K562 (cell line): ENCODE results near the gene CAMK1D. TPM values are rescaled to one million over a fixed set of nuclear protein-coding genes. Genes with fewer than 3 reads are reported as not detected.

Source experiments
- ATAC-seq: fragments of 200-7000 bp; cut with Tn5 transposase; 3 replicates; pipeline ENCODE4 v1.9.1; 2020; ENCODE audit warnings: moderate library complexity
- BruUV-seq: library from RNA; stranded (reverse); fragments of 400-500 nt; replicated peaks from 2 replicates; lab custom pipeline; 2021; lab: Mats Ljungman, UMichigan
- CTCF ChIA-PET: fragments of 300-600 bp; formaldehyde crosslinking; extraction: SDS; loops from one replicate; lab custom pipeline; 2021; ENCODE audit warnings: low intra/inter-chr PET ratio; lab: Yijun Ruan, JAX
- POLR2A ChIA-PET: fragments of 300-600, 350-650 bp; sonication (Branson Sonifier 250); formaldehyde crosslinking; extraction: SDS; loops from one replicate; lab custom pipeline; 2021; ENCODE audit warnings: antibody characterized with exemption, inconsistent platforms; lab: Yijun Ruan, JAX
- DNase-seq, 4 experiments: peaks; one replicate each; pipeline versions ENCODE4 v3.0.0 to v3.0.0-alpha.2; 2011 to 2018; ENCODE audit warnings: low spot score in 3 of 4, mixed read lengths in 3 of 4; ENCODE audit errors: extremely low read depth in 1 of 4
- FAIRE-seq: peaks from 2 replicates; lab custom pipeline; 2011; peaks lifted over from hg19 to GRCh38; lab: Jason Lieb, UNC
- H2AFZ ChIP-seq: 2 replicates; pipeline ENCODE4 v1.6.0; 2011; ENCODE audit warnings: low read depth, low read length, control low read depth, inconsistent platforms
- H3K27ac ChIP-seq: fragments of 200-600 bp; 3 replicates; pipeline ENCODE4 v1.8.0; 2011; ENCODE audit warnings: low read depth, mild to moderate bottlenecking, control low read depth, inconsistent platforms, low read length, moderate library complexity, mixed read lengths; ENCODE audit errors: extremely low read depth
- H3K27me3 ChIP-seq, 2 experiments: fragments of 300-600 bp in 1 of 2; 2 replicates in 1 of 2; 3 replicates in 1 of 2; pipeline versions ENCODE4 v1.6.0 to v1.8.0; 2011; ENCODE audit warnings: inconsistent platforms in 2 of 2, low read length in 2 of 2, mild to moderate bottlenecking in 1 of 2, mixed read lengths in 1 of 2, moderate library complexity in 1 of 2; ENCODE audit not compliant: control insufficient read depth in 2 of 2, insufficient read depth in 2 of 2
- H3K36me3 ChIP-seq: fragments of 300-600 bp; 3 replicates; pipeline ENCODE4 v1.8.0; 2011; ENCODE audit warnings: mild to moderate bottlenecking, low read length, inconsistent platforms; ENCODE audit not compliant: control insufficient read depth, insufficient read depth
- H3K4me1 ChIP-seq, 2 experiments: fragments of 200-600 bp in 1 of 2; replicated peaks in 1 of 2; 2 replicates in 1 of 2; 3 replicates in 1 of 2; pipeline versions ENCODE4 v1.5.1 to v1.8.0; 2011; ENCODE audit warnings: inconsistent platforms in 2 of 2, low read length in 2 of 2, mild to moderate bottlenecking in 1 of 2, mixed read lengths in 1 of 2, moderate library complexity in 1 of 2; ENCODE audit not compliant: control insufficient read depth in 2 of 2, insufficient read depth in 2 of 2
- H3K4me2 ChIP-seq: 2 replicates; pipeline ENCODE4 v1.6.1; 2011; ENCODE audit warnings: low read length, control low read depth, inconsistent platforms, mixed read lengths; ENCODE audit not compliant: insufficient read depth
- H3K4me3 ChIP-seq: fragments of 200-600 bp; sonication (generic), shearing (Covaris generic); 2 replicates; pipeline ENCODE4 v1.5.1; 2016; ENCODE audit warnings: control low read depth, inconsistent platforms
- H3K79me2 ChIP-seq: fragments of 200-600 bp; 3 replicates; pipeline ENCODE4 v1.8.0; 2011; ENCODE audit warnings: low read length, inconsistent platforms; ENCODE audit not compliant: control insufficient read depth, insufficient read depth
- H3K9ac ChIP-seq, 2 experiments: 2 replicates each; pipeline versions ENCODE4 v1.6.0 to v1.6.1; 2011; ENCODE audit warnings: low read depth in 2 of 2, low read length in 2 of 2, control low read depth in 1 of 2, inconsistent platforms in 1 of 2, mild to moderate bottlenecking in 1 of 2, mixed read lengths in 1 of 2; ENCODE audit not compliant: insufficient read depth in 1 of 2
- H3K9me1 ChIP-seq: one replicate; pipeline ENCODE4 v1.6.0; 2011; ENCODE audit warnings: inconsistent platforms, mild to moderate bottlenecking, low read length, moderate library complexity; ENCODE audit not compliant: control insufficient read depth, insufficient read depth
- H3K9me3 ChIP-seq: replicated peaks from 2 replicates; pipeline ENCODE4 v1.5.1; 2011; ENCODE audit warnings: low read depth, low read length, inconsistent platforms; ENCODE audit not compliant: control insufficient read depth, insufficient read depth
- H4K20me1 ChIP-seq: replicated peaks from 2 replicates; pipeline ENCODE4 v1.6.1; 2011; ENCODE audit warnings: low read length, inconsistent platforms, mixed read lengths; ENCODE audit not compliant: control insufficient read depth, insufficient read depth
- CEBPB ChIP-seq: fragments of 450-650 bp; IDR thresholded peaks from 2 replicates; pipeline ENCODE4 v1.6.1; 2016; ENCODE audit warnings: missing genetic modification characterization, missing compliant biosample characterization
- MCM5 ChIP-seq: fragments of 450-650 bp; IDR thresholded peaks from 2 replicates; pipeline ENCODE4 v1.6.1; 2016; ENCODE audit warnings: low read depth
- MIER1 ChIP-seq: fragments of 450-650 bp; IDR thresholded peaks from 2 replicates; pipeline ENCODE4 v1.6.1; 2016; ENCODE audit warnings: antibody characterized with exemption, mild to moderate bottlenecking, low read depth
- NBN ChIP-seq: fragments of 450-650 bp; IDR thresholded peaks from 2 replicates; pipeline ENCODE4 v1.6.1; 2016; ENCODE audit warnings: low read depth, mild to moderate bottlenecking
- NFIC ChIP-seq: fragments of 450-650 bp; IDR thresholded peaks from 2 replicates; pipeline ENCODE4 v1.6.1; 2017; ENCODE audit warnings: mild to moderate bottlenecking, inconsistent platforms
- PHB ChIP-seq: fragments of 250-450 bp; sonication (Bioruptor Pico); IDR thresholded peaks from 2 replicates; pipeline ENCODE4 v1.5.0; 2021
- PRMT5 ChIP-seq: sonication (generic); formaldehyde crosslinking; IDR thresholded peaks from 2 replicates; pipeline ENCODE4 v1.5.0; 2020; ENCODE audit warnings: missing genetic modification reagents
- RBM25 ChIP-seq: fragments of 200-400 bp; formaldehyde crosslinking; IDR thresholded peaks from 2 replicates; pipeline ENCODE4 v1.6.1; 2018; ENCODE audit warnings: low read length, low read depth, moderate library complexity; ENCODE audit not compliant: severe bottlenecking
- SAFB2 ChIP-seq: fragments of 200-400 bp; formaldehyde crosslinking; IDR thresholded peaks from 2 replicates; pipeline ENCODE4 v1.6.1; 2018; ENCODE audit warnings: borderline replicate concordance, low read length, low read depth, moderate library complexity; ENCODE audit not compliant: severe bottlenecking
- ZNF75A ChIP-seq: fragments of 450-650 bp; formaldehyde crosslinking; IDR thresholded peaks from 2 replicates; pipeline ENCODE4 v1.4.0; 2020; ENCODE audit warnings: mild to moderate bottlenecking
- WGBS: fragments of 100-300 bp; shearing (Covaris generic); methylation state at CpG from one replicate; pipeline ENCODE4 v1.1.6; 2016; ENCODE audit warnings: low coverage, mixed read lengths; ENCODE audit not compliant: insufficient coverage; ENCODE audit errors: missing lambda C conversion rate; 5-methylcytosine and 5-hydroxymethylcytosine counted together
- in situ Hi-C: fragments of 300-500 bp; cut with MboI; formaldehyde crosslinking; loops from 4 replicates; pipeline ENCODE4 v1.15.0; 2018; ENCODE audit warnings: inconsistent platforms, mixed read lengths
- intact Hi-C: fragments of 100-400 bp; cut with micrococcal nuclease; formaldehyde crosslinking; loops from 2 replicates; pipeline ENCODE4 v1.14.2; 2022
- polyA plus RNA-seq, 8 experiments: library from polyadenylated mRNA; depleted of rRNA in 4 of 8; stranded (reverse) in 5 of 8; unstranded in 3 of 8; fragments of >200 nt; fragmentation: Nextera tagmentation in 2 of 8; fragmentation: Illumina TruSeq in 1 of 8; extraction: Ambion mirVana in 2 of 8; extraction: Trizol in 1 of 8; gene quantifications; 2 replicates each; pipeline versions ENCODE4 v1.2.1 to v1.2.3, GENCODE V29; 2011 to 2014; ENCODE audit warnings: inconsistent platforms in 1 of 8, missing spikeins in 1 of 8
- total RNA-seq, 7 experiments: library from RNA; depleted of rRNA in 6 of 7; stranded (reverse); fragments of >200 nt in 6 of 7; fragmentation: Illumina TruSeq in 2 of 7; extraction: Trizol in 2 of 7; gene quantifications; 2 replicates each; pipeline versions ENCODE4 v1.2.1 to v1.2.3, GENCODE V29; 2011 to 2021; ENCODE audit warnings: low replicate concordance in 1 of 7
- TF ChIP-seq, protein P1 (sequence below): fragments of 250-450 bp; sonication (Bioruptor Pico); IDR thresholded peaks from 2 replicates; pipeline ENCODE4 v1.6.1; 2021; ENCODE audit warnings: mild to moderate bottlenecking
- TF ChIP-seq, protein P2 (sequence below): fragments of 450-650 bp; formaldehyde crosslinking; conservative IDR thresholded peaks from 2 replicates; pipeline ENCODE4 v1.4.0; 2022; ENCODE audit warnings: mild to moderate bottlenecking, missing genetic modification characterization
- TF ChIP-seq, protein P3 (sequence below): fragments of 450-650 bp; formaldehyde crosslinking; IDR thresholded peaks from 2 replicates; pipeline ENCODE4 v1.4.0; 2020; ENCODE audit warnings: mild to moderate bottlenecking, moderate library complexity
- TF ChIP-seq, protein P4 (sequence below): fragments of 250-450 bp; sonication (Bioruptor Pico); IDR thresholded peaks from 2 replicates; pipeline ENCODE4 v1.8.0; 2022; ENCODE audit warnings: inconsistent platforms, mild to moderate bottlenecking, moderate library complexity, borderline replicate concordance
- TF ChIP-seq, protein P5 (sequence below): fragments of 250-450 bp; sonication (Bioruptor Pico); IDR thresholded peaks from 2 replicates; pipeline ENCODE4 v1.4.0; 2020; ENCODE audit warnings: borderline replicate concordance

The CAMK1D gene
- total and polyA plus RNA-seq, 9 of the 15 experiments (the other 6 are each of a cell fraction or from before 2014, with no cell fraction given) = 0.12 to 0.24 (median 0.20) TPM; not detected in 5

DNA sequence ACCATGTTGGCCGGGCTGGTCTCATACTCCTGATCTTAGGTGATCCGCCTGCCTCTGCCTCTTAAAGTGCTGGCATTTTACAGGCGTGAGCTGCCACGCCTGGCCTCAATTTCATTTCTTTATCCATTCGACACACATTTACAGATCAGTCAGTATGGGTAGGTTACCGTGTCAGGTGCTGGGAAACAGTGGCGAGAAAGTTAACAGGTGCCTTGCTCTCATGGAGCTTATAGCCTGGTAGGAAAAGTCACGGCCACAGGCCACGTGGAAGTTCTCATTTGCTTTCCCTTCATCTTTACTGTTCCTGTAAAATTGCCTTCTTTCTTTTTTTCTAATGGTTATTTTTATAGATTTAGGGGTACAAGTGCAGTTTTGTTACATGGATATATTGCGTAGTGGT, 2.6 kb upstream of the CAMK1D start:
- in situ Hi-C loops = no loop called here
- Histone ChIP-seq H3K4me3 (no peak overlapping the region), H2AFZ (no peak overlapping the region), H3K4me2 (no peak overlapping the region), H3K9me1 (no peaks in the 10 kb centered on the region), H3K27me3 (peaks cover 16 to 39% of the 10 kb centered on the region in 2 experiments), H3K4me1 (peaks cover 0 to 23% of the 10 kb centered on the region in 2 experiments; a peak in 2 of 5 replicates), H3K9me3 (no peaks in the 10 kb centered on the region), H3K36me3 (no peaks in the 10 kb centered on the region), H4K20me1 (0 out of 2 replicates have a peak, but pooled peaks cover 6% of the 10 kb centered on the region), H3K9ac (no peak overlapping the region), H3K27ac (no peak overlapping the region), H3K79me2 (no peaks in the 10 kb centered on the region)
- intact Hi-C loops = no loop called here
- no peak for FAIRE-seq
- POLR2A ChIA-PET = interaction anchor here (0.6 to 0.7 kb wide), 2 partner anchors 11 to 554 kb away, joined by 3 read pairs; no protein-coding TSS in a partner anchor
- no TSS peak for BruUV-seq
- no peak for DNase-seq
- no peak for ATAC-seq
- CTCF ChIA-PET = no interaction called here
- WGBS = 4% methylated on average over 10 of the region's 10 CpGs
- TF ChIP-seq, protein P1, sequence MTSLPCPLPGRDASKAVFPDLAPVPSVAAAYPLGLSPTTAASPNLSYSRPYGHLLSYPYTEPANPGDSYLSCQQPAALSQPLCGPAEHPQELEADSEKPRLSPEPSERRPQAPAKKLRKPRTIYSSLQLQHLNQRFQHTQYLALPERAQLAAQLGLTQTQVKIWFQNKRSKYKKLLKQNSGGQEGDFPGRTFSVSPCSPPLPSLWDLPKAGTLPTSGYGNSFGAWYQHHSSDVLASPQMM (CRISPR knock-in tag) = no peak
- no peak for TF ChIP-seq ZNF75A (CRISPR knock-in tag)
- no peak for TF ChIP-seq NBN
- TF ChIP-seq SAFB2 = no peak
- TF ChIP-seq, protein P2, sequence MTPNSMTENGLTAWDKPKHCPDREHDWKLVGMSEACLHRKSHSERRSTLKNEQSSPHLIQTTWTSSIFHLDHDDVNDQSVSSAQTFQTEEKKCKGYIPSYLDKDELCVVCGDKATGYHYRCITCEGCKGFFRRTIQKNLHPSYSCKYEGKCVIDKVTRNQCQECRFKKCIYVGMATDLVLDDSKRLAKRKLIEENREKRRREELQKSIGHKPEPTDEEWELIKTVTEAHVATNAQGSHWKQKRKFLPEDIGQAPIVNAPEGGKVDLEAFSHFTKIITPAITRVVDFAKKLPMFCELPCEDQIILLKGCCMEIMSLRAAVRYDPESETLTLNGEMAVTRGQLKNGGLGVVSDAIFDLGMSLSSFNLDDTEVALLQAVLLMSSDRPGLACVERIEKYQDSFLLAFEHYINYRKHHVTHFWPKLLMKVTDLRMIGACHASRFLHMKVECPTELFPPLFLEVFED (CRISPR knock-in tag) = no peak
- TF ChIP-seq, protein P3, sequence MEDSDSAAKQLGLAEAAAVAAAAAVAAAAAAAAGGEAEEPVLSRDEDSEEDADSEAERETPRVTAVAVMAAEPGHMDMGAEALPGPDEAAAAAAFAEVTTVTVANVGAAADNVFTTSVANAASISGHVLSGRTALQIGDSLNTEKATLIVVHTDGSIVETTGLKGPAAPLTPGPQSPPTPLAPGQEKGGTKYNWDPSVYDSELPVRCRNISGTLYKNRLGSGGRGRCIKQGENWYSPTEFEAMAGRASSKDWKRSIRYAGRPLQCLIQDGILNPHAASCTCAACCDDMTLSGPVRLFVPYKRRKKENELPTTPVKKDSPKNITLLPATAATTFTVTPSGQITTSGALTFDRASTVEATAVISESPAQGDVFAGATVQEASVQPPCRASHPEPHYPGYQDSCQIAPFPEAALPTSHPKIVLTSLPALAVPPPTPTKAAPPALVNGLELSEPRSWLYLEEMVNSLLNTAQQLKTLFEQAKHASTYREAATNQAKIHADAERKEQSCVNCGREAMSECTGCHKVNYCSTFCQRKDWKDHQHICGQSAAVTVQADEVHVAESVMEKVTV = no peak
- no peak for TF ChIP-seq PRMT5 (CRISPR knock-in tag)
- TF ChIP-seq, protein P4, sequence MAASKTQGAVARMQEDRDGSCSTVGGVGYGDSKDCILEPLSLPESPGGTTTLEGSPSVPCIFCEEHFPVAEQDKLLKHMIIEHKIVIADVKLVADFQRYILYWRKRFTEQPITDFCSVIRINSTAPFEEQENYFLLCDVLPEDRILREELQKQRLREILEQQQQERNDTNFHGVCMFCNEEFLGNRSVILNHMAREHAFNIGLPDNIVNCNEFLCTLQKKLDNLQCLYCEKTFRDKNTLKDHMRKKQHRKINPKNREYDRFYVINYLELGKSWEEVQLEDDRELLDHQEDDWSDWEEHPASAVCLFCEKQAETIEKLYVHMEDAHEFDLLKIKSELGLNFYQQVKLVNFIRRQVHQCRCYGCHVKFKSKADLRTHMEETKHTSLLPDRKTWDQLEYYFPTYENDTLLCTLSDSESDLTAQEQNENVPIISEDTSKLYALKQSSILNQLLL (CRISPR knock-in tag) = no peak
- TF ChIP-seq MIER1 = no peak
- no peak for TF ChIP-seq NFIC
- TF ChIP-seq, protein P5, sequence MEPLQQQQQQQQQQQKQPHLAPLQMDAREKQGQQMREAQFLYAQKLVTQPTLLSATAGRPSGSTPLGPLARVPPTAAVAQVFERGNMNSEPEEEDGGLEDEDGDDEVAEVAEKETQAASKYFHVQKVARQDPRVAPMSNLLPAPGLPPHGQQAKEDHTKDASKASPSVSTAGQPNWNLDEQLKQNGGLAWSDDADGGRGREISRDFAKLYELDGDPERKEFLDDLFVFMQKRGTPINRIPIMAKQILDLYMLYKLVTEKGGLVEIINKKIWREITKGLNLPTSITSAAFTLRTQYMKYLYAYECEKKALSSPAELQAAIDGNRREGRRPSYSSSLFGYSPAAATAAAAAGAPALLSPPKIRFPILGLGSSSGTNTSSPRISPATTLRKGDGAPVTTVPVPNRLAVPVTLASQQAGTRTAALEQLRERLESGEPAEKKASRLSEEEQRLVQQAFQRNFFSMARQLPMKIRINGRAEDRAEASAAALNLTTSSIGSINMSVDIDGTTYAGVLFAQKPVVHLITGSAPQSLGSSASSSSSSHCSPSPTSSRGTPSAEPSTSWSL = no peak
- no peak for TF ChIP-seq CEBPB (tag)
- TF ChIP-seq RBM25 = no peak
- no peak for TF ChIP-seq PHB (CRISPR knock-in tag)
- TF ChIP-seq MCM5 = no peak
